ENCODE measurements around the gene DTYMK. TPM values are rescaled to one million over a fixed set of nuclear protein-coding genes. Genes with fewer than 3 reads are reported as not detected.
A peak's percentile ranks its signal among the peaks of the same experiment; 100 is the strongest.

DTYMK gene
- total and polyA plus RNA-seq, 3 donors from 2014 or later = 16.4 to 30.0 (median 27.4) TPM

- Histone ChIP-seq H3K4me3 (no peak overlapping the region), H3K36me3 (ENCODE audit: low read depth, missing control alignments) (no peaks in the 10 kb centered on the region), H3K9me3 (no peaks in the 10 kb centered on the region), H3K4me1 (peaks cover 11% of the 10 kb centered on the region), H3K27me3 (no peaks in the 10 kb centered on the region), H3K27ac (no peak overlapping the region)
- no peak for DNase-seq
- TF ChIP-seq CTCF (IDR thresholded peaks at IDR 0.05) = no peak
- no peak for TF ChIP-seq POLR2A (IDR thresholded peaks at IDR 0.05)
- intact Hi-C loops (cut with DNase I; ENCODE audit: low total_unique reads) = no loop called here
- 85% methylated on average over 8 of the region's 8 CpGs for WGBS, 2 donors
Observed at GRCh38 chr2:241640165-241640795, 46.3 kb downstream of the DTYMK start.

GRCh38 chr2:241639385-241639784 is 47.2 kb downstream of the DTYMK start:
- Histone ChIP-seq H3K27ac (no peak overlapping the region), H3K4me1 (peaks cover 12% of the 10 kb centered on the region), H3K36me3 (ENCODE audit: low read depth, missing control alignments) (no peaks in the 10 kb centered on the region), H3K9me3 (no peaks in the 10 kb centered on the region), H3K4me3 (no peak overlapping the region), H3K27me3 (no peaks in the 10 kb centered on the region)
- intact Hi-C loops (cut with DNase I; ENCODE audit: low total_unique reads) = no loop called here
- no peak for TF ChIP-seq CTCF (IDR thresholded peaks at IDR 0.05)
- TF ChIP-seq POLR2A (IDR thresholded peaks at IDR 0.05) = no peak
- no peak for DNase-seq
- WGBS, 2 donors = 83 to 87% methylated on average over 7 of the region's 7 CpGs

GRCh38 chr2:241638940-241639339 is 47.7 kb downstream of the DTYMK start:
- 54 to 70% methylated on average over 4 to 14 of the region's 14 CpGs for WGBS, 2 donors
- peaks cover 12% of the 10 kb centered on the region for H3K4me1 ChIP-seq
- intact Hi-C loops (cut with DNase I; ENCODE audit: low total_unique reads) = no loop called here

GRCh38 chr2:241637795-241638660 is 48.6 kb downstream of the DTYMK start:
- no peaks in the 10 kb centered on the region for H3K9me3 ChIP-seq
- no peaks in the 10 kb centered on the region for H3K27me3 ChIP-seq
- intact Hi-C loops (cut with DNase I; ENCODE audit: low total_unique reads) = no loop called here
- no peaks in the 10 kb centered on the region for H3K36me3 ChIP-seq (ENCODE audit: low read depth, missing control alignments)
- 1 to 2% methylated on average over 28 to 36 of the region's 67 CpGs for WGBS, 2 donors
- no peak for DNase-seq
- peaks cover 12% of the 10 kb centered on the region for H3K4me1 ChIP-seq
- H3K27ac ChIP-seq = peak overlapping the region; percentile 99
- TF ChIP-seq CTCF (IDR thresholded peaks at IDR 0.05) (no peak), POLR2A (IDR thresholded peaks at IDR 0.05) (no peak)
- peak overlapping the region; percentile 97 for H3K4me3 ChIP-seq

More at GRCh38 chr2:241638940-241639339, 47.7 kb downstream of the DTYMK start:
- no peaks in the 10 kb centered on the region for H3K27me3 ChIP-seq
- H3K9me3 ChIP-seq = no peaks in the 10 kb centered on the region
- H3K36me3 ChIP-seq (ENCODE audit: low read depth, missing control alignments) = no peaks in the 10 kb centered on the region
- no peak for TF ChIP-seq CTCF (IDR thresholded peaks at IDR 0.05)
- no peak for TF ChIP-seq POLR2A (IDR thresholded peaks at IDR 0.05)
- no peak for DNase-seq
- H3K27ac ChIP-seq = no peak overlapping the region
- H3K4me3 ChIP-seq = no peak overlapping the region

Measured in testis (tissue), 3 donors.